GM10266 (cell line): ENCODE results near the gene ICA1.
"Not testable (repeated sequence)": the region's sequence is repeated elsewhere in the genome, so short reads cannot be mapped to it uniquely, and the experiment has no call there.

ENCODE experiments used
- DNase-seq: peaks from one replicate; pipeline ENCODE4 v3.0.0; 2012; ENCODE audit errors: extremely low spot score
- CTCF ChIP-seq: IDR thresholded peaks from 2 replicates; pipeline ENCODE4 v1.5.1; 2012; ENCODE audit warnings: mild to moderate bottlenecking, low read depth; ENCODE audit not compliant: control insufficient read depth, insufficient read depth; ENCODE audit errors: missing control alignments

The ICA1 gene

GRCh38 chr7:8109196-8110022, 152.6 kb downstream of the ICA1 start:
- DNase-seq = no peak
- no peak for TF ChIP-seq CTCF

GRCh38 chr7:8105449-8106095, 156.4 kb downstream of the ICA1 start:
- no peak for DNase-seq
- TF ChIP-seq CTCF = no peak

GRCh38 chr7:8103282-8103681, 158.7 kb downstream of the ICA1 start:
- TF ChIP-seq CTCF = no peak
- no peak for DNase-seq

- DNase-seq = not testable (repeated sequence)
Measured at GRCh38 chr7:8101292-8101691, 160.7 kb downstream of the ICA1 start.

- no peak for DNase-seq
- TF ChIP-seq CTCF = no peak
Measured at GRCh38 chr7:8094164-8095140, 167.5 kb downstream of the ICA1 start.

- DNase-seq = no peak
- TF ChIP-seq CTCF = no peak
Measured at GRCh38 chr7:8092140-8092539, 169.8 kb downstream of the ICA1 start.

- no peak for TF ChIP-seq CTCF
- no peak for DNase-seq
Measured at GRCh38 chr7:8089036-8089780, 172.8 kb downstream of the ICA1 start.
